Right atrium auricular region (tissue), 2 donors: ENCODE measurements around the gene PPFIA1. TPM values are rescaled to one million over a fixed set of nuclear protein-coding genes. Genes with fewer than 3 reads are reported as not detected.
A peak's percentile ranks its signal among the peaks of the same experiment; 100 is the strongest.

Source experiments
- DNase-seq: peaks from one replicate; pipeline ENCODE4 v3.0.0-alpha.2; 2019; ENCODE audit warnings: low spot score
- H3K27ac ChIP-seq, 2 donors: fragments of 200-600 bp; sonication (generic); 1 replicate in 1 of 2; 2 replicates in 1 of 2; pipeline ENCODE4 v1.5.1; 2016 to 2019
- H3K27me3 ChIP-seq, 2 donors: fragments of 200-600 bp; sonication (generic); one replicate each; pipeline versions ENCODE4 v1.5.1 to v1.6.0; 2017 to 2019
- H3K36me3 ChIP-seq: fragments of 200-600 bp; sonication (generic); one replicate; pipeline ENCODE4 v1.5.1; 2016
- H3K4me1 ChIP-seq, 2 donors: fragments of 200-600 bp; sonication (generic); one replicate each; pipeline versions ENCODE4 v1.5.1 to v1.6.0; 2017 to 2019
- H3K4me3 ChIP-seq, 2 donors: fragments of 200-600 bp; sonication (generic); 1 replicate in 1 of 2; 2 replicates in 1 of 2; pipeline ENCODE4 v1.5.1; 2017 to 2019; ENCODE audit warnings: mild to moderate bottlenecking in 1 of 2, moderate library complexity in 1 of 2
- H3K9me3 ChIP-seq, 2 donors: fragments of 200-600 bp; sonication (generic); one replicate each; pipeline ENCODE4 v1.5.1; 2019
- total RNA-seq, 2 donors: library from RNA; depleted of rRNA; stranded (reverse); fragments of >200 nt; gene quantifications; one replicate each; pipeline ENCODE4 v1.1.0, GENCODE V29; 2016
- TF ChIP-seq, protein P1 (sequence below), 2 donors: fragments of 200-600 bp; sonication (generic); IDR thresholded peaks; one replicate each; pipeline ENCODE4 v1.5.1; 2019; ENCODE audit warnings: antibody characterized with exemption in 2 of 2

Gene PPFIA1
- total RNA-seq, 2 donors from 2014 or later = 28.7 to 45.9 TPM

DNA sequence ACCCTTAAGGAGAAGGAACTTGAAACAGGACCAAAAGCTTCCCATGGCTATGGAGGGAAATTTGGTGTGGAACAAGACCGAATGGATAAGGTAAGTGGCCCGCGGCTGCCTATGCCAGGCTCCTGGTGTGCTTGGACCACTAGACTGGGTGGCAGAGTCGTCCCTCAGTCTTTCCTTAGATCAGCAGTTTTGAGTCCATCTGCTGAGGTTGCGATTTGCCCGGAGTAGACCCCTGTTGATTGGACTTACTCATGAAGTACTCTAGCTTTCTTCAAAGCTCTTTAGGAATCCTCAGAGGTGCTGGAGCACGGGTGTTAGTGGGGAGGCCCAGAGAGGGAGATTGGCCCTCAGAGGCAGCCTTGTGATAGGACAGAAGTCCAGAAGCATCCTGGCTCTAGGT is 139.4 kb downstream of the PPFIA1 start:
- no peak for DNase-seq
- peak overlapping the region in 1 of 2 donors; percentile 26 for H3K27ac ChIP-seq
- no peaks in the 10 kb centered on the region for H3K4me1 ChIP-seq
- TF ChIP-seq, protein P1, sequence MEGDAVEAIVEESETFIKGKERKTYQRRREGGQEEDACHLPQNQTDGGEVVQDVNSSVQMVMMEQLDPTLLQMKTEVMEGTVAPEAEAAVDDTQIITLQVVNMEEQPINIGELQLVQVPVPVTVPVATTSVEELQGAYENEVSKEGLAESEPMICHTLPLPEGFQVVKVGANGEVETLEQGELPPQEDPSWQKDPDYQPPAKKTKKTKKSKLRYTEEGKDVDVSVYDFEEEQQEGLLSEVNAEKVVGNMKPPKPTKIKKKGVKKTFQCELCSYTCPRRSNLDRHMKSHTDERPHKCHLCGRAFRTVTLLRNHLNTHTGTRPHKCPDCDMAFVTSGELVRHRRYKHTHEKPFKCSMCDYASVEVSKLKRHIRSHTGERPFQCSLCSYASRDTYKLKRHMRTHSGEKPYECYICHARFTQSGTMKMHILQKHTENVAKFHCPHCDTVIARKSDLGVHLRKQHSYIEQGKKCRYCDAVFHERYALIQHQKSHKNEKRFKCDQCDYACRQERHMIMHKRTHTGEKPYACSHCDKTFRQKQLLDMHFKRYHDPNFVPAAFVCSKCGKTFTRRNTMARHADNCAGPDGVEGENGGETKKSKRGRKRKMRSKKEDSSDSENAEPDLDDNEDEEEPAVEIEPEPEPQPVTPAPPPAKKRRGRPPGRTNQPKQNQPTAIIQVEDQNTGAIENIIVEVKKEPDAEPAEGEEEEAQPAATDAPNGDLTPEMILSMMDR (IDR thresholded peaks at IDR 0.05) = no peak
- H3K9me3 ChIP-seq = no peaks in the 10 kb centered on the region
- peaks cover 99% of the 10 kb centered on the region for H3K36me3 ChIP-seq
- H3K4me3 ChIP-seq = no peak overlapping the region
- H3K27me3 ChIP-seq = no peaks in the 10 kb centered on the region

DNA sequence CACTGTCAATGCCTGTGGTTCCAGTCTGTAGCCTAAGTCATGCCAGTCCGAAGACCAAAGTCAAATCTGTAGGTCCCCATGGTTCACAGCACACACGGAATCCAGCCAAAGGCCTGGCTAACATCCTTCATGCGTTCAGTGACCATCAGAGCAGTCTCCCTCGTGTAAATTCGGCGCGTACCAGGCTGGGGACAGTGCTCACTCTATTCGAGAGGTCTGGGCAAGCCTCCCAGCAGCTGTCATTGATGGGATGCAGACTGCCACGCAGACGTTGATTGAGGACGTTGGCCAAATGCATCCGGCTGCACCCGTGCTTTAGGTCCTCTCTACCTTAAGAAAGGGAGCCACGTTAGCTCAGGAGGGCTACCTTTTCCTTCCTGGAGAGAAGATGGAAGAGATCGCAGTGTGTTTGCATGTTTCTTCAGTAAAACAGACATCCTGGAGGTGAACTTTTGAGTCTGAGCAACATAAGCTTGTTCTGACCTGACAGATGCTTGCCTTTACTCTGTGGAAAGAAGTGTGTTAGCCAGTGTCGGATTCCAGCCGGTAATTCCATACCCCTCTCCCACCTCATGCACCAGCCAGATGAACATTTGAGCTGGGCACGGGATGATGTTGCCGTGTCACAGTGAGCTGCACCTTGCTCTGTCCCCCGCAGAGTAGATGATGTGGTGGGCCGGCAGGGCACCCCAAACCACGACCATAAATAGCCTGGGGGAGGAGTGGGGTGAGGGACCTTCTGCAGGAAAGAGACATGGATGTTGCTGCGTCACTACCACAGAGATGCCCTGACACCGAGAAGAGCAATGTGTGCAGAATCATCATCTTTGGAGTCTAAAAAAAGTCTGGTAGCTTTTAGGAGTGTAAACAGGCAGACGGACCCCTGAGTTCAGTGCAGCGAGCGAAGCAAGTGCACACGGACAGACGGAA is 140.1 kb downstream of the PPFIA1 start:
- no peak overlapping the region for H3K4me3 ChIP-seq
- no peaks in the 10 kb centered on the region for H3K4me1 ChIP-seq
- H3K27me3 ChIP-seq = no peaks in the 10 kb centered on the region
- DNase-seq = no peak
- H3K9me3 ChIP-seq = no peaks in the 10 kb centered on the region
- no peak overlapping the region for H3K27ac ChIP-seq
- peaks cover 99% of the 10 kb centered on the region for H3K36me3 ChIP-seq
- TF ChIP-seq, protein P1 (IDR thresholded peaks at IDR 0.05) = no peak

DNA sequence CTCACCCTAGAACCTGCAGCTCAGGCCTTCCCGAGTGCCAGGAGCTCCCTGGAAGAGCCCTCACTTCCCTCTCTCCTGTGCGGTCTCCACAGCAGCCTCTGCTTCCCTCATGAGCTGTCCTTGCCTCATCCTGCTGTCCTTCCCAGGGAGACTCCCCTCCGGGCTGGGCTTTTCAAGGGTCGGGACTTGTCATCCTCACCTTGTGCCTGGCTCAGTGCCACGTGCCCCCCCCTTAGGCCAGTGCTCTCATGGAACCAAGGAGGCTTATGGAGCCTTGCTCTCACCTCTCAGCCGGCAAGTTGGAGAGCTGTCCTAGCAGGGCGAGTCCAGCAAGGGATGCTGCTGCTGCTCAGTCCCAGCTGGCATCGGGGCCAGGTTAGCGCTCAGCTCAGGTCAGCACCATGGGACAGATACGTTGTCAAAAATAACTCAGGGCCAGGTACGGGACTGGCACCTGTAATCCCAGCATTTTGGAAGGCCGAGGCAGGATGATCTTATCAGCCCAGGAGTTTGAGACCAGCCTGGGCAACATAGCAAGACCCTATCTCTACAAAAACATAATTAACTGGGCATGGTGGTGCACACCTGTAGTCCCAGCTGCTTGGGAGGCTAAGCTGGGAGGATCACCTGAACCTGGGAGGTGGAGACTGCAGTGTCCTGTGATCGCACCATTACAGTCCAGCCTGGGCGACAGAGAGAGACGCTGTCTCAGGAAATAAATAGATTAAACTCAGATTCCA is 141.4 kb downstream of the PPFIA1 start:
- no peak overlapping the region for H3K4me3 ChIP-seq
- H3K4me1 ChIP-seq = no peaks in the 10 kb centered on the region
- DNase-seq = no peak
- no peaks in the 10 kb centered on the region for H3K9me3 ChIP-seq
- TF ChIP-seq, protein P1 (IDR thresholded peaks at IDR 0.05) = no peak
- no peak overlapping the region for H3K27ac ChIP-seq
- peaks cover 99% of the 10 kb centered on the region for H3K36me3 ChIP-seq
- no peaks in the 10 kb centered on the region for H3K27me3 ChIP-seq

DNA sequence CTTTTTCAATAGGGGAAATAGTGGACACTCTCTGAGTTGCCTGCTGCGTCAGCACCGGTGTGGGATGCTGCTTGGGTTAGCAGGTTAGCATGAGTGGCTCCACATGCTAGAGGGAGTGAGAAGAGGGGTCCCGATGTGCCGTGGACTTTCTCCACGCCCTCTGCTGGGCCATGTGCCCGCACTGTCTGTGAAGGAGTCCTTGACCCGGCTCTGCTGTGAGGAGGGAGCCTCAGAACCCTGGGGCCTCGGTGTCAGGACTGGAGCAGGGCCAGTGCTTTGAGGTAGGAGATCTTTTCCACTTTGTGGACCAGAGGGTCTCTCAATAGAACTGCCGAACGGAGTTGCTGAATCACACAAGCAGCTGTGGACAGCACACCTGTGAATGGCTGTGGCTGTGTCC is 142.7 kb downstream of the PPFIA1 start:
- Histone ChIP-seq H3K9me3 (no peaks in the 10 kb centered on the region), H3K36me3 (peaks cover 99% of the 10 kb centered on the region), H3K27me3 (no peaks in the 10 kb centered on the region), H3K4me1 (no peaks in the 10 kb centered on the region), H3K27ac (no peak overlapping the region), H3K4me3 (no peak overlapping the region)
- DNase-seq = no peak
- TF ChIP-seq, protein P1 (IDR thresholded peaks at IDR 0.05) = no peak

DNA sequence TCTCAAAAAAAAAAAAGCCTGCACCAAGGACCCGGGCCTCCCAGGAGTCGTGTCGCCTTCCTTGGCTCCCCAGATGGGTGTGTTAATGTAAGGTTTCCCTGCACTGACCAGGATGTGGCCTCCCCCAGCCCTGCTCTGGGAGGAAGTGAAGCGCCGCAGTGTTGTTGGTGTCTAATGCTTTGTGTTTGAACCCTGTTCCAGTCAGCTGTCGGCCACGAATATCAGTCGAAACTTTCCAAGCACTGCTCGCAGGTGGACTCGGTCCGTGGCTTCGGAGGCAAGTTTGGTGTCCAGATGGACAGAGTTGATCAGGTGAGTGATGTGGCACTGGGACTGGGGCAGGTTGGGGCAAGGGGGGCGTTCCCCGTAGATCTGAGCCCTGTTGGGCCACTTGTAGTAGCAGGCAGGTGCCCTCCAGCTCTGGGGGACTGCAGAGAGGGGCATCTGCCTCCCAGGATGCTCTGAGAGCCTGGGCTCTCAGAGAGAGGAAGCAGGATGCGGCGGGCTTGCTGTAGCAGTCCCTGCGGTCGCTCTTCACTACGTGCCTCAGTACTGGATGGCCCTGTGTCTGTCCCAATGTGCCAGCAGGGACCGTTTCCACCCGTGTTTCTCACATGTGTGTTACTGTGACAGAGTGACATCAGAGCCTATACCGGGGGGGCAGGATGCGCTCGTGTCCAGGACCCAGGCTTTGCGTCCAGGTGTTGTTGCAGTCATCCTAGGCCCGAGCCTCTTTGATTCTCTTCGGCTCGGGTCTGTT is 144.0 kb downstream of the PPFIA1 start:
- Histone ChIP-seq H3K27me3 (no peaks in the 10 kb centered on the region), H3K9me3 (no peaks in the 10 kb centered on the region), H3K4me3 (no peak overlapping the region), H3K27ac (no peak overlapping the region), H3K4me1 (no peaks in the 10 kb centered on the region), H3K36me3 (peaks cover 100% of the 10 kb centered on the region)
- TF ChIP-seq, protein P1 (IDR thresholded peaks at IDR 0.05) = no peak
- DNase-seq = no peak
